C4-2B (cell line): Measurements from ENCODE around the gene BCO1.

Source experiments
- H3K27ac ChIP-seq: fragments of 450-650 bp; 2 replicates; pipeline ENCODE4 v1.5.1; 2017
- ZFX ChIP-seq: fragments of 450-650 bp; IDR thresholded peaks from 2 replicates; pipeline ENCODE4 v1.6.1; 2017
- TF ChIP-seq, protein P1 (sequence below): fragments of 450-650 bp; conservative IDR thresholded peaks from 2 replicates; pipeline ENCODE4 v1.5.1; 2017; ENCODE audit warnings: mild to moderate bottlenecking

The BCO1 gene

GRCh38 chr16:81286190-81286589 lies 47.7 kb downstream of the BCO1 start:
- TF ChIP-seq, protein P1, sequence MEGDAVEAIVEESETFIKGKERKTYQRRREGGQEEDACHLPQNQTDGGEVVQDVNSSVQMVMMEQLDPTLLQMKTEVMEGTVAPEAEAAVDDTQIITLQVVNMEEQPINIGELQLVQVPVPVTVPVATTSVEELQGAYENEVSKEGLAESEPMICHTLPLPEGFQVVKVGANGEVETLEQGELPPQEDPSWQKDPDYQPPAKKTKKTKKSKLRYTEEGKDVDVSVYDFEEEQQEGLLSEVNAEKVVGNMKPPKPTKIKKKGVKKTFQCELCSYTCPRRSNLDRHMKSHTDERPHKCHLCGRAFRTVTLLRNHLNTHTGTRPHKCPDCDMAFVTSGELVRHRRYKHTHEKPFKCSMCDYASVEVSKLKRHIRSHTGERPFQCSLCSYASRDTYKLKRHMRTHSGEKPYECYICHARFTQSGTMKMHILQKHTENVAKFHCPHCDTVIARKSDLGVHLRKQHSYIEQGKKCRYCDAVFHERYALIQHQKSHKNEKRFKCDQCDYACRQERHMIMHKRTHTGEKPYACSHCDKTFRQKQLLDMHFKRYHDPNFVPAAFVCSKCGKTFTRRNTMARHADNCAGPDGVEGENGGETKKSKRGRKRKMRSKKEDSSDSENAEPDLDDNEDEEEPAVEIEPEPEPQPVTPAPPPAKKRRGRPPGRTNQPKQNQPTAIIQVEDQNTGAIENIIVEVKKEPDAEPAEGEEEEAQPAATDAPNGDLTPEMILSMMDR, result no peak
- TF ChIP-seq ZFX, result no peak
- H3K27ac ChIP-seq, result no peak overlapping the region

DNA sequence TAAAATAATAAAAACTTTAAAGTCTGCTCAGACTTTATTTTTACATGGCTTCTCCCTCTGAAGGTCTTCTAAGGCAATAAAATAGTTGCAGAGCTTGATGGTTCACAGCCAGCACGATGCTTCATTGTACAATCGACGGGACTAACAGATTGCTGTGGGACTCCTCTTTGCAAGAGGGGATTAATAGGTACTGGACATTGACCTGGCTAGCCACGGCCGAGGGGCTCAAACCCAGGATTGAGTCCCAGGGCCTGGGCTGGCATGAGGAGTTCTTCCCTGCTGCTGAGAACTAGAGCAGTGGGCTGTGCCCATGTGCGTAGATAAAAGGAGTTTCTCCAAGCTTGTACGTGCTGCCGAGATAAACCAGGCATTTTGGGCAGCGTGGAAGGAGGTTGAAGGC lies 52.6 kb downstream of the BCO1 start:
- TF ChIP-seq ZFX, result no peak
- TF ChIP-seq, protein P1, result no peak

DNA sequence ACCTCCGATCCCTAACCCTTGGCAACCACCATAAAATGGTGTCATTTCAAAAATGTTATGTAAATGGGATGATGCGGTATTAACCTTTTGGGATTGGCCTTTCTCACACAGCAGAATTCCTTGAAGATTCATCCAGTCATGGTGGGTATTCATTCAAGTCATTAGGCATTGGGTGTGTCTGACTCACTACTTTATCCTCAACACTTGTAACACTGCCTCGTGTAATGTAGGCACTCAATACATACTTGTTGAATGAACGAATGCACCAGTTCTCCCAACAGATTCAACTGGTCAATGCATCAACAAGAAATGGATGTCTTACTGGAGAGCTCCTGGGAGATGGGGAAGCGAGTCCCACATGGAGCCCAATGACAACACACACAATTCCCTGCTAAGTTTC lies 54.4 kb downstream of the BCO1 start:
- no peak for TF ChIP-seq ZFX
- TF ChIP-seq, protein P1, result no peak
- H3K27ac ChIP-seq, result no peak overlapping the region

More for the DNA sequence above, 52.6 kb downstream of the BCO1 start:
- no peak overlapping the region for H3K27ac ChIP-seq

DNA sequence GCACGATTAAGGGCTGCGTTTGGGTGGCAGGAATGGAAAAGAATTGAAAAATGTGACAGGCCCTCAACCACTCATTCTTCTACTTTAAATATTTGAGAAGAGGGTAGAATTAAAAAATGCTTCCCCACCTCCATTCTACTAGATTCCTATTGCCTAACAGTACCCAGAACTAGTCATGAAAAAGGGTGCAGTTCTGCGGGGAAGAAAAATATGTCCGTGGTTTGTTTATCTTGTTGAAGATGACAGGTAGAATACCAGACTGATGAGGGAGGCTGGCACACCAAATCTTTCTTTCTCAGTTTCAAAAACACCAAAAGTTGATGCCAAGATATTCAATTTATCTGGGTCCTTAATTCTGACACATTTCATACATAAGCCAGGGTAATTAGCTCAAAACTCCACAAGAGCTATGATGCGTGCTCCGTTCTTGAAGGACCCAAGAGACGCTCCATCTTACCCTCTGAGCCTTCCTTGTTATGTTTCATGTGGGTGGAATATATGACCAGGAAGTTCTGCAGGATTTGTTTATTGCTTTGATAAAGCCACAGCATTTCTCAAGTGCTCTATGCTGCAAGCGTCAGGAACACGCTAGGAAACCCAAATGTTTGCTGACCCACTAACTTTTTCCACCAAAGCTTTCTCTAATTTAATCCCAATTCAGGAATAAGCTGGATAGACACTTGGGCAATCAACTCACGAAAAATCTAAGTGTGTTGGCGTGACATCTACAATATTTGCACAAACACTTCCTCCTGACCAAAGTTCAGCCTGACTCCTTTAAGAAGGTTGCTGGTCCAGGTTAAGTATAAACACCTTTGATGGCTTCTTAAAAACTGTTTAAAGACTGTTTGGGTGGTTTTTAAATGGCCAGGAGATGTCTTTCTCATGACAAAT lies 55.7 kb downstream of the BCO1 start:
- no peak overlapping the region for H3K27ac ChIP-seq
- no peak for TF ChIP-seq ZFX
- TF ChIP-seq, protein P1, result no peak

DNA sequence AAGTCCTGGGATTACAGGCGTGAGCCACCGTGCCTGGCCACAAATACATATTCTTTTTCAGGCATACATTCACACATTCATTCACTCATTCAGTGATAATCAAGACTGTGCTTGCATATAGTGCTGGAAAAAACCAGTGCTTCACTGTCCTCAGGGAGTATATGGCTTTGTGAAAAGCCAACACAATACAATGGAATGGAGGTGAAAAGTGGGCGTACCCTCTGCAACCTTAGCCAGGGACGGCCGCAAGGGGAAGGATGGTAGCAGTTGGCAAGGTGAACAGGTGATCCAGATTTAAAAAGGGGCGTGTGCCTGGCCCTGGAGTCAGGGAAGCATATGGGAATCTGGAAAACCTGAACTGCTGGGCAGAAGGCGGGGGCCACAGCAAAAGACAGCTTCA lies 58.1 kb downstream of the BCO1 start:
- H3K27ac ChIP-seq, result no peak overlapping the region
- TF ChIP-seq ZFX, result no peak
- TF ChIP-seq, protein P1, result no peak

DNA sequence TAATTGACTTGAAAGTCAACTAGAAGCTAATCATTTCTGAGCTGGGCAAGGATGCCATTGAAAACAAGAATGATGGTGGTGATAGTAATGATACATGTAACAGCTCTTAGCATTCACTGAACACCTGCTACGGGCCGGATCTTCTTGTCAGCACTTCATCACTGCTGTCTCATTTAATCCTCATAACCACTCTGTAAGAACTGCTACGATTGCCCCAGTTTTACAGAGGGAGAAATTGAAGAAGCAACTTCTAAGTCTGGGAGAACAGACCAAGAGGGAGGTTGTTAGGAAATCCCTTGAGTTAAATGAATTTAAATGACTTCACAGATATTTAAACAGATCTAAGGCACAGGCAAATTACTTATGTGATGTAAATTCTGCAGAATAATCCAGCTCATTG lies 69.3 kb downstream of the BCO1 start:
- H3K27ac ChIP-seq, result no peak overlapping the region
- TF ChIP-seq, protein P1, result no peak

- TF ChIP-seq, protein P1, result no peak
- TF ChIP-seq ZFX, result no peak
- no peak overlapping the region for H3K27ac ChIP-seq
Observed at GRCh38 chr16:81310045-81310644, 71.7 kb downstream of the BCO1 start.
